ENCODE results near the gene NSRP1.

Gene NSRP1

DNA sequence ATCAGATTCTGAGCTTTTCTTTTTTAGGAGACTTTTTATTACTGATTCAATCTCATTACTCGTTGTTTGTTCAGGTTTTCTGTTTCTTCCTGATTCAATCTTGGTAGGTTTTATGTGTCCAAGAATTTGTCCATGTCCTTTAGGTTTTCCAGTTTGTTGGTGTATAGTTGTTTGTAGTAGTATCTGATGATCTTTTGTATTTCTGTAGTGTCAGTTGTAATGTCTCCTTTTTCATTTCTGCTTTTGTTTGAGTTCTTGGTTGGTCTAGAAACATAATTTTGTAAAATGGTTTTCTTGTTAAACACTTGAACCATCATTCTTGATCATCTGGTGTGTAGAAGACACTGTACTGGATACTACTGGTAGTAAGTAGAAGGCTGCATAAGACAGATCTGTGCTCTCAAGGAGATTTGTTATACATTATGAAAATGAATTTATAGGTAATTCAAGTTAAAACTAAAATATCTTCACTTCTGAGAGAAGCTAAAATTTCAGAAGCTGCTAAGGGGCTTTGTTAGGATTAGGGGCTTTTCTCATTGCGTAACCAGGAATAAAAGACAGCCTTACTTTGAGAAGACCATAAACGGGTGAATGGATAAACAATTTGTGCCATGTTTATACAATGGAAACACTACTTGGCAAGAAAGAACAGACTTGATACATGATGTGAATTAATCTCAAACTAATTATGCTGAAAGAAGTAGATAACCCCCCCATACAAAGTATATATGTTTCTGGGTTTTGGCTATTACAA is 44.0 kb downstream of the NSRP1 start:
- no peak overlapping the region for H3K4me3 ChIP-seq (ENCODE audit: control insufficient read depth, low read depth, low read length)
- no peak for DNase-seq (ENCODE audit: low read depth)
- TF ChIP-seq, protein P1, sequence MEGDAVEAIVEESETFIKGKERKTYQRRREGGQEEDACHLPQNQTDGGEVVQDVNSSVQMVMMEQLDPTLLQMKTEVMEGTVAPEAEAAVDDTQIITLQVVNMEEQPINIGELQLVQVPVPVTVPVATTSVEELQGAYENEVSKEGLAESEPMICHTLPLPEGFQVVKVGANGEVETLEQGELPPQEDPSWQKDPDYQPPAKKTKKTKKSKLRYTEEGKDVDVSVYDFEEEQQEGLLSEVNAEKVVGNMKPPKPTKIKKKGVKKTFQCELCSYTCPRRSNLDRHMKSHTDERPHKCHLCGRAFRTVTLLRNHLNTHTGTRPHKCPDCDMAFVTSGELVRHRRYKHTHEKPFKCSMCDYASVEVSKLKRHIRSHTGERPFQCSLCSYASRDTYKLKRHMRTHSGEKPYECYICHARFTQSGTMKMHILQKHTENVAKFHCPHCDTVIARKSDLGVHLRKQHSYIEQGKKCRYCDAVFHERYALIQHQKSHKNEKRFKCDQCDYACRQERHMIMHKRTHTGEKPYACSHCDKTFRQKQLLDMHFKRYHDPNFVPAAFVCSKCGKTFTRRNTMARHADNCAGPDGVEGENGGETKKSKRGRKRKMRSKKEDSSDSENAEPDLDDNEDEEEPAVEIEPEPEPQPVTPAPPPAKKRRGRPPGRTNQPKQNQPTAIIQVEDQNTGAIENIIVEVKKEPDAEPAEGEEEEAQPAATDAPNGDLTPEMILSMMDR (IDR thresholded peaks at IDR 0.05; ENCODE audit: control insufficient read depth, insufficient read depth, low read depth, low read length, missing control alignments) = no peak

GRCh38 chr17:30161601-30162000 is 45.0 kb downstream of the NSRP1 start:
- DNase-seq (ENCODE audit: low read depth) = no peak
- TF ChIP-seq, protein P1 (IDR thresholded peaks at IDR 0.05; ENCODE audit: control insufficient read depth, insufficient read depth, low read depth, low read length, missing control alignments) = no peak

GRCh38 chr17:30164531-30164930 is 47.9 kb downstream of the NSRP1 start:
- no peak for DNase-seq (ENCODE audit: low read depth)
- TF ChIP-seq, protein P1 (IDR thresholded peaks at IDR 0.05; ENCODE audit: control insufficient read depth, insufficient read depth, low read depth, low read length, missing control alignments) = no peak
- no peak overlapping the region for H3K4me3 ChIP-seq (ENCODE audit: control insufficient read depth, low read depth, low read length)

More at GRCh38 chr17:30161601-30162000, 45.0 kb downstream of the NSRP1 start:
- no peak overlapping the region for H3K4me3 ChIP-seq (ENCODE audit: control insufficient read depth, low read depth, low read length)

- H3K4me3 ChIP-seq (ENCODE audit: control insufficient read depth, low read depth, low read length) = no peak overlapping the region
- TF ChIP-seq, protein P1 (IDR thresholded peaks at IDR 0.05; ENCODE audit: control insufficient read depth, insufficient read depth, low read depth, low read length, missing control alignments) = no peak
- DNase-seq (ENCODE audit: low read depth) = no peak
These were observed 48.5 kb downstream of the NSRP1 start for GRCh38 chr17:30165147-30165546.

- H3K4me3 ChIP-seq (ENCODE audit: control insufficient read depth, low read depth, low read length) = no peak overlapping the region
- DNase-seq (ENCODE audit: low read depth) = no peak
- TF ChIP-seq, protein P1 (IDR thresholded peaks at IDR 0.05; ENCODE audit: control insufficient read depth, insufficient read depth, low read depth, low read length, missing control alignments) = no peak
These were observed 49.3 kb downstream of the NSRP1 start for GRCh38 chr17:30165960-30166359.

DNA sequence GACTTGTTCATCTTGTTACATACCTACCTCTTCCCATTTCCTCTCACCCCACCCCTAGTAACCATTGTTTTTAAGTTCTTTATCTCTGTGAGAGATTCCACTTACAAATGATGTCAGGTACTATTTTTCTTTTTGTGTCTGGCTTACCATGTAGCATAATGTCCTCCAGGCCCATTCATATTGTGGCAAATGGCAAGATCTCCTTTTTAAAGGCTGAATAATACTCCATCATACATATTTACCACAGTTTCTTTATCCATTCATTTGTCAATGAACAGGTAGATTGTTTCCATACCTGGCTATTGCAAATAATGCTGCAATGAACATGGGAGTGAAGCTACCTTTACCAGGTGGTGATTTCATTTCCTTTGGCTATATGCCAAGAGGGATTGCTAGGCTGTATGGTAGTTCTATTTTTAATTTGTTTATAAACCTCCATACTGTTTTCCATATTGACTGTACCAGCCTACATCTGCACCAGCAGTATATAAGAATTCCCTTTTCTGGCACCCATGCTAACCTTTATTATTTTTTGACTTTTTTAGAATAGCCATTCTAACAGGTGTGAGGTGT is 53.9 kb downstream of the NSRP1 start:
- no peak for DNase-seq (ENCODE audit: low read depth)

More for the DNA sequence above, 53.9 kb downstream of the NSRP1 start:
- no peak overlapping the region for H3K4me3 ChIP-seq (ENCODE audit: control insufficient read depth, low read depth, low read length)
- TF ChIP-seq, protein P1 (IDR thresholded peaks at IDR 0.05; ENCODE audit: control insufficient read depth, insufficient read depth, low read depth, low read length, missing control alignments) = no peak

Measured in AG09309 (cell line).